HG03139 (cell line): ENCODE data around the gene ANO9.
"Not testable (repeated sequence)": the region's sequence is repeated elsewhere in the genome, so short reads cannot be mapped to it uniquely, and the experiment has no call there.

Source experiments
- ATAC-seq: cut with Tn5 transposase; IDR thresholded peaks from one replicate; pipeline ENCODE4 v1.9.1; 2021; ENCODE audit not compliant: unreplicated experiment

The ANO9 gene

GRCh38 chr11:437228-437870 is 4.5 kb downstream of the ANO9 start:
- ATAC-seq, result no peak

- not testable (repeated sequence) for ATAC-seq
Observed at GRCh38 chr11:434999-435740, 6.6 kb downstream of the ANO9 start.

DNA sequence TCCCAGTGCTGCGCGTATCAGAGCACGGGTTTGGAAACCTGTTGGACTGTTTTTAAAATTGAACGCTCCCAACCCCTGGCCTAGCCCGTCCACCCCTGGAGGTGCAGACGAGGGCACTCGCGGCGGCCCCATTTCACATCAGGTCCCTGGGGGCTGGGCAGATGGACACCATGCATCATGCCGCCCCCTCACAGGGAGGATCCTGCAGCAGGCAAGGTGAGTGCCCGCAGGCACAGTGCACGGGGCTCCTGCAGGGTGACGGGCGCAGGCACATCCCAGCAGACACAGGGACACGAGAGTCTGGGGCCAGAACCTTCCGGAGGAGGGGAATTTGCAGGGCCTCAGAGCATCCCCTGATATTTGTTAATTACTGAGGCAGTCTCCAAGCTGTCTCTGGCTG is 7.3 kb downstream of the ANO9 start:
- ATAC-seq, result no peak

DNA sequence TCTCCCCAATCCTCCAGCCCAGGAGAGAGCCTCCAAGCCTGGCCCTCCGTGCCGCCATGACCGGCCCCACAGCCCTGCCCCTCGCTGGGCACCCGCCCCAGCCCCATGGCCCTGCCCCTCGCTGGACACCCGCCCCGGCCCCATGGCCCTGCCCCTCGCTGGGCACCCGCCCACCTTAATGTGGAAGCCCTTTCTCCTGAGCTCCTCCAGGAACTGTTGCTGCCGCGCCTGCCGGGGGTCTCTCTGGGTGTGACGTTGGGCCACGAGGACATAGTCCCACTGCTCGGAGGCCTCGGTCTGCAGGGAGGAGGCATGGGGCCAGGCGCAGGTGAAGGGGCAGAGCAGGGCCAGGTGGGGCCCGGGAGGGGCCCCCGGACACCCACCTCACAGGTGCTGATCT is 8.2 kb downstream of the ANO9 start:
- ATAC-seq, result no peak

- ATAC-seq, result no peak
Observed at GRCh38 chr11:433111-433510, 8.7 kb downstream of the ANO9 start.

DNA sequence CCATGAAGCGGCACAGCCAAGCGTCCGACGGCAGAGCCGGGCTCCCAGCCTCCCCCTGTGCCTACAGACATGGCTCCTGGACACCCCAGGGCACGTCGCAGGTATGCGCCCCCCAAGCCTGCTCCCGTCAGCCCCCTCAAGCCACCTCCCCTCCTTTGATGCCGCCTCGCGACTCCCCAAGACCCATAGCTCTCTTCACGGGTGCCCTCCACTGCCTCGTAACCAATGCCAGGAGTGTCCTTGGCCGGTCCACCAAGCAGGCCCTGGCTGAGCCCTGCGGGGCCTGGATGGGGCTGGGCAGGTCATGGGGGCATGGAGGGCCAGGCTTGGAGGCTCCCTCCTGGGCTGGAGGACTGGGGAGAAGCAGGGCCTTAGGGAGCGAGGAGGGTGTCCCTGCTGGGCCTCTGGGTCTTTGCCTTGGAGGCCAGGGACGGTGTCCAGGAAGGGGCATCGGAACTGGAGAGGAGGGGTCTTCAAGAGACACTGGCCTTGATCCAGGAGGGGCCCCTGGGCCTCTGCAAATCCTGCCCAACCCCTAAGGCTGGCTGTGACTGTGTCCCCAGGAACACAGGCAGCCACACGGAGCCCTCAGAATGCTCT is 9.2 kb downstream of the ANO9 start:
- no peak for ATAC-seq

- ATAC-seq, result no peak
Observed at GRCh38 chr11:431921-432320, 9.9 kb downstream of the ANO9 start.

- no peak for ATAC-seq
Observed at GRCh38 chr11:429931-430456, 11.8 kb downstream of the ANO9 start.

DNA sequence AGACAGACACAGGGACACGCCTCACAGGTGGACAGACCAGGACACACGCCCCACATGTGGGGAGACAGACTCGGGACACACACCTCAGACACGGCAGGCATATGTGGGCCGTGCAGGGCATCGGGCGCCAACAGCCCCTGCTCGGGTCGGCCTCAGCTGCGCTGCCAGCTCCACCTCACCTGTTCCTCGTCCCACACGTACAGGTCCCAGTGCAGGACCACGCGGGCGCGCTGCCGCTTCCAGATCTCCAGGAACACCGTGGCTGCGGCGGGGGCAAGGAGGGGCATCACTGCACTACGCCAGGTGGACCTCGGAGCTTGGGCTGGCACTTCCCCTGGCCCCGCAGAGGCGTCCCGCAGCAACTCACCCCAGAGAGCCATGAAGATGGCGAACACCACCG is 12.4 kb downstream of the ANO9 start:
- ATAC-seq, result no peak

GRCh38 chr11:428295-428694 is 13.5 kb downstream of the ANO9 start:
- ATAC-seq, result no peak

DNA sequence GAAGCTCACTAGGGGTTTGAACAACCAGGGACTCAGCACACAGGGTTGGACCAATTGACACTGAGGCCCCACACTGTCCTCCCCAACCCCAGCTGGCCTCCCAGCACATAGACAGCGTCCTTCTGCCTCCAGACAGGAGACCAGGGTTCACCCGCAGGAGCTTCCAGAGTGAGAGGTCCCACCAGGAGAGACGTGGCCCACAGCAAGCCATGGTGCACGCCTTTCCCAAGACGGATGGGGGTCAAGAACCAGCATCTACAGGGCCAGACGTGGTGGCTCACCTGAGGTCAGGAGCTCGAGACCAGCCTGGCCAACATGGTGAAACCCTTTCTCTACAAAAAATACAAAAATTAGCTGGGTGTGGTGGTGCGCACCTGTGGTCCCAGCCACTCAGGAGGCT is 15.0 kb downstream of the ANO9 start:
- ATAC-seq, result no peak

- no peak for ATAC-seq
Observed at GRCh38 chr11:425301-425700, 16.5 kb downstream of the ANO9 start.

DNA sequence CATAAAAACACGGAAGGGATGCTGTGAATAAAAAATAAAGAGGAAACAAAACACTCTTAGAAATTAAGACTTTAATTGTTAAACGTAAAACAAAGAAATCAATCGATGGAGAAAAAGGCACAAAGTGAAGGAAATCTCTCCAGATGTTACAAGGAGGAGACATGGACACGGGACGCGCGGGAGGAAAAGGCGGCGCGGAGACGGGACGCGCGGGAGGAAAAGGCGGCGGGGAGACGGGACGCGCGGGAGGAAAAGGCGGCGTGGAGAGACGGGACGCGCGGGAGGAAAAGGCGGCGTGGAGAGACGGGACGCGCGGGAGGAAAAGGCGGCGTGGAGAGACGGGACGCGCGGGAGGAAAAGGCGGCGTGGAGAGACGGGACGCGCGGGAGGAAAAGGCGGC is 17.0 kb downstream of the ANO9 start:
- ATAC-seq, result not testable (repeated sequence)

- no peak for ATAC-seq
Observed at GRCh38 chr11:424232-424631, 17.6 kb downstream of the ANO9 start.

DNA sequence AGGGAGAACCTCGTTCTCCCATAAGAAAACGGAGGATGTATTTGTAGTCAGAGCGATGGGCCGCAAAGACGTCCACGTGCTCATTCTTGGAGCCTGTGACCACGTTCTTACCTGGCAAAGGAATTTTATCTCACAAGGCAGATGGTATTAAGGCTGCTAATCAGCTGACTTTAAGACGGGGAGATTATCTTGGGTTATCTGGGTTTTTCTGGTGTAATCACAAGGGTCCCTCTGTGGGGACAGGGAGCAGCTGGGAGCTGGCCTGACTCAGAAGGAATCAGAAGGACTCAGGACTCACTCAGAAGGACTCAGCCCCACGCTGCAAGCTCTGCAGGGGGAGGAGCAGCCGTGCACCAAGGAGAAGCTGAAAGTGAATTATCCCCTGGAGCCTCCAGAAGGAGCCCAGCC is 19.6 kb downstream of the ANO9 start:
- no peak for ATAC-seq

DNA sequence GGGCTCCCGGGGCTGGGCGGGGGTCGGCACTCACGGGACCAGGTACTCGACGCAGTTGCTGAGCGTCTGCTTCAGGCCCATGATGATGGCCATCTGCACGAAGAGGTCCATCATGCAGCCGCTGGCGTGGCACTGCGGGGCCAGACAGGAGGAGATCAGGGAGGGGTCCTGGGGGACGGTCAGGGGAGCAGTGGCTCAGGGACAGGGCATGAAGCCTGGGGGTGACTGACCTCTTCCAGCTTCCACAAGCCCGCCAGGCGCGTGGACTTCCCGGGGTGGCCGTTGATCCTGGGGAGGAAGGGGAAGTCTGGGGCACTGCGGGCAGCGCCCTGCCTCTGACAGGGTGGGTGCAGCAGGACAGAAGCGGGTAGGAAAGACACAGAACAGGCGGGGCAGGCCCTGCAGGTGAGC is 20.9 kb downstream of the ANO9 start:
- ATAC-seq, result no peak

GRCh38 chr11:420054-420910 is 21.5 kb downstream of the ANO9 start:
- ATAC-seq, result no peak

- no peak for ATAC-seq
Observed at GRCh38 chr11:419248-420005, 22.4 kb downstream of the ANO9 start.

DNA sequence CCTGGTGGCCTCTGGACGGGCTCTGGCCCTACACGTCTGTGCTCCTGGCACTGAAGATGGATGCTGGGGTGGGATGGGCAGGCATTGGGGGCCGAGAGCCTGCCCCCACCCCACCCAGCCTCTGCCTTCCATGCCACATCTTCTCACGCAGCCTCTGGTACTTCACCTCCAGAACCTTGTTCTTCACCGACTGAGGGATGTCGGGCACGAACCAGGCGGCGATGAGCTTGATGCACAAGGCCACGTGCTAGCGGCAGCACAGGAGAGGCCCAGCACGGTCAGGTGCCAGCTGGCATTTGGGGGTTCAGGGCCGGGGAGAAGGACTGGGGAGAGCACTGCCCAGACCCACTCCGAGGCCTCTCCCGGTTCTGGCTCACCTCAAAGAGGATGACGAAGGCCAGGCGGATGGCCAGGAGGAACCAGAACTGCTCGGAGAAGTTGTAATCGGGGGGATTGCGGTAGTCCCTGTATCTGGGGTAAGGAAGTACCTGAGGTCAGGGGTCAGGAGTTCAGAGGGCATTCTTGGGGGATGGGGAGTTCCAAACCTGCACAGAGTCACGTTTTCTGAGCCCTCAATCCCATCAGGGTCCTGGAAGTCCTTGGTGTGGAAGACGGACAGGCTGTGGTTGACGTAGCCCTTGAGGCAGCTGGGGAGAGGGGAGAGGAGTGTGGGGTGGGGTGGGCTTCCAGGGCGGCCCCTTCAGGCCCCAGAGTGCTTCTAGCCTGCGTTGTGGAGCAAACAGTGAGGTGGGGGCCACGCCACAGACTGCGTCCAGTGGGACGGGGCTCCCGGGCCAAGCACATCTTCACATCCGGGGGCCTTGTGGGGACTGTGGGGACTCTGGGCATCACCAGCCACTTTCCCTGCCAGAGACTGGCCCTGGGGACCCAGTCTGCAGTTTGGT is 23.2 kb downstream of the ANO9 start:
- ATAC-seq, result no peak
